ENCODE results near the gene PPP6R1. TPM values are rescaled to one million over a fixed set of nuclear protein-coding genes. Genes with fewer than 3 reads are reported as not detected.

Gene PPP6R1
- total and polyA plus RNA-seq, 11 donors: 28.6 to 60.4 (median 41.1) TPM

DNA sequence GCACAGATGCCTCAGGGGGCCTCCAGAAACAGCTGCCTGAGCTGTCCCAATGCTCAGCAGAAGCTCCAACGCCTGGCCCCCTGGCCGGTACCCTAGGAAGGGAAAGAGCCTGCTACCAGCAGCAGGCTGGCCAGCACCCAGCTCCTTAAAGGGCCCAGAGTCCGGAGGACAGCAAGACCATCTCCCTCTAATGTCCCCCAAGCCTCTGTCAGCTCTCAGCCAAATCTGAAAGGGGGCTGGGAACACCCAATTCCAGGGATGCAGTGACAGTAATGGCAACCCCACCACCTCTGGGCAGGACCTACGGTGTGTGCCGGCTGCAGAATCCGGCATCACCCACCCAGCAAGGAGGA is 4.2 kb downstream of the PPP6R1 start:
- H3K4me1 ChIP-seq: peaks cover 0 to 83% (median 62%) of the 10 kb centered on the region in 12 donors
- no peaks in the 10 kb centered on the region for H3K9me3 ChIP-seq
- H3K4me3 ChIP-seq: peak overlapping the region in 10 of 12 donors; percentile 6 to 97 (median 28)
- H3K27ac ChIP-seq: peak overlapping the region in 10 of 12 donors; percentile 4 to 98 (median 46)
- ATAC-seq: no peak
- peaks cover 0 to 4% (median 0%) of the 10 kb centered on the region in 9 donors for H3K36me3 ChIP-seq
- 57 to 71% (median 62%) methylated on average over 3 to 6 of the region's 6 CpGs for WGBS, 4 donors
- no peaks in the 10 kb centered on the region for H3K27me3 ChIP-seq
- no peak for DNase-seq
- intact Hi-C loops (cut with DNase I): no loop called here
- no peak for TF ChIP-seq POLR2A (IDR thresholded peaks at IDR 0.05)
- TF ChIP-seq, protein P1, sequence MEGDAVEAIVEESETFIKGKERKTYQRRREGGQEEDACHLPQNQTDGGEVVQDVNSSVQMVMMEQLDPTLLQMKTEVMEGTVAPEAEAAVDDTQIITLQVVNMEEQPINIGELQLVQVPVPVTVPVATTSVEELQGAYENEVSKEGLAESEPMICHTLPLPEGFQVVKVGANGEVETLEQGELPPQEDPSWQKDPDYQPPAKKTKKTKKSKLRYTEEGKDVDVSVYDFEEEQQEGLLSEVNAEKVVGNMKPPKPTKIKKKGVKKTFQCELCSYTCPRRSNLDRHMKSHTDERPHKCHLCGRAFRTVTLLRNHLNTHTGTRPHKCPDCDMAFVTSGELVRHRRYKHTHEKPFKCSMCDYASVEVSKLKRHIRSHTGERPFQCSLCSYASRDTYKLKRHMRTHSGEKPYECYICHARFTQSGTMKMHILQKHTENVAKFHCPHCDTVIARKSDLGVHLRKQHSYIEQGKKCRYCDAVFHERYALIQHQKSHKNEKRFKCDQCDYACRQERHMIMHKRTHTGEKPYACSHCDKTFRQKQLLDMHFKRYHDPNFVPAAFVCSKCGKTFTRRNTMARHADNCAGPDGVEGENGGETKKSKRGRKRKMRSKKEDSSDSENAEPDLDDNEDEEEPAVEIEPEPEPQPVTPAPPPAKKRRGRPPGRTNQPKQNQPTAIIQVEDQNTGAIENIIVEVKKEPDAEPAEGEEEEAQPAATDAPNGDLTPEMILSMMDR (IDR thresholded peaks at IDR 0.05): no peak

DNA sequence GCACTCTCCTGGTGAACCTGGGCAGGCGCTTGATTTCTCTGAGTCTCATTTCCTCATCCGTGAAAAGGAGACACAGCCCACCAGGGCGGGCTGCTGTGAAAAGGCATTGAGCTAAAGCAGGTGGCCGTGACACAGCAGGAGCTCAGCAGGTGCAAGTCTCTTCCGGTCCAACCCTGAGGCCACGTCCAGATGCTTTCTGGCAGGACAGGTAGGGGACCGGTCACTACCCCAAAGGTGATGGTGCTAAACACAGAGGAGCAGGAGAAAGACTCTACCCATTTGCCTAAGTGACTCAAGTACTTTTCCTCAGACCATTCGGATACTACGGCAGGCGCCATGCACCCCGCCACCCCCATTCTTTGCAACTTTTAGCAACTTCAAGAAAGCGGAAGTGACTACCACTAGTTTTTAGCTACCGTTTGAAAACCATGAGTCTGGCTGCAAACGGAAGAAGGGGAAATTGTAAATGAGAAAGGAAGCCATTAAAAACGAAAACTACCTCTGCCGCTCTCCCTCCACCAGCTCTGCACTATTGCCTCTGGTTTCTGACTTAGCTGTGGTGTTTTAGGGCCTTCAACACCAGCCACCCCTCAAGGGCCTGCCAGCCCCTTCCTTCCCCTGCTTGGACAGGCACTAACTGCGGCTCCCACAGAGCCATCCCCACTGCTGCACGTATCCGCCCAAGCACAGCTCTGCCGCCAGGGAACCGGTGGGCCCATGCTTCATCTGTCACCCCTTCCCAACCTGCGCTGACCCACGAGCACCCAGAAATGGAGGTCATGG is 4.8 kb downstream of the PPP6R1 start:
- Histone ChIP-seq H3K27me3 (no peaks in the 10 kb centered on the region), H3K27ac (peak overlapping the region in 9 of 12 donors; percentile 17 to 98 (median 48)), H3K36me3 (peaks cover 0 to 4% (median 0%) of the 10 kb centered on the region in 9 donors), H3K4me1 (peaks cover 0 to 86% (median 63%) of the 10 kb centered on the region in 12 donors), H3K4me3 (peak overlapping the region in 10 of 12 donors; percentile 6 to 97 (median 28)), H3K9me3 (no peaks in the 10 kb centered on the region)
- ATAC-seq: no peak
- no peak for TF ChIP-seq POLR2A (IDR thresholded peaks at IDR 0.05)
- TF ChIP-seq, protein P1 (IDR thresholded peaks at IDR 0.05): no peak
- no peak for DNase-seq
- intact Hi-C loops (cut with DNase I): no loop called here
- 70 to 77% (median 74%) methylated on average over 18 to 23 of the region's 23 CpGs for WGBS, 4 donors

- DNase-seq (no peak), ATAC-seq (no peak)
- peak overlapping the region in 2 of 12 donors; percentile 54 to 98 for H3K27ac ChIP-seq
- H3K4me3 ChIP-seq: peak overlapping the region in 3 of 12 donors; percentile 39 to 97 (median 80)
- WGBS, 4 donors: 79 to 88% (median 83%) methylated on average over 21 of the region's 21 CpGs
- TF ChIP-seq, protein P1 (IDR thresholded peaks at IDR 0.05): no peak
- TF ChIP-seq POLR2A (IDR thresholded peaks at IDR 0.05): no peak
- peaks cover 2 to 96% (median 73%) of the 10 kb centered on the region in 12 donors for H3K4me1 ChIP-seq
- H3K27me3 ChIP-seq: no peaks in the 10 kb centered on the region
- no peaks in the 10 kb centered on the region for H3K9me3 ChIP-seq
- peaks cover 0 to 4% (median 0%) of the 10 kb centered on the region in 9 donors for H3K36me3 ChIP-seq
- intact Hi-C loops (cut with DNase I): no loop called here
Measured at GRCh38 chr19:55252760-55253663, 5.8 kb downstream of the PPP6R1 start.
